ENCODE measurements around the gene ITGB2.

The ITGB2 gene

DNA sequence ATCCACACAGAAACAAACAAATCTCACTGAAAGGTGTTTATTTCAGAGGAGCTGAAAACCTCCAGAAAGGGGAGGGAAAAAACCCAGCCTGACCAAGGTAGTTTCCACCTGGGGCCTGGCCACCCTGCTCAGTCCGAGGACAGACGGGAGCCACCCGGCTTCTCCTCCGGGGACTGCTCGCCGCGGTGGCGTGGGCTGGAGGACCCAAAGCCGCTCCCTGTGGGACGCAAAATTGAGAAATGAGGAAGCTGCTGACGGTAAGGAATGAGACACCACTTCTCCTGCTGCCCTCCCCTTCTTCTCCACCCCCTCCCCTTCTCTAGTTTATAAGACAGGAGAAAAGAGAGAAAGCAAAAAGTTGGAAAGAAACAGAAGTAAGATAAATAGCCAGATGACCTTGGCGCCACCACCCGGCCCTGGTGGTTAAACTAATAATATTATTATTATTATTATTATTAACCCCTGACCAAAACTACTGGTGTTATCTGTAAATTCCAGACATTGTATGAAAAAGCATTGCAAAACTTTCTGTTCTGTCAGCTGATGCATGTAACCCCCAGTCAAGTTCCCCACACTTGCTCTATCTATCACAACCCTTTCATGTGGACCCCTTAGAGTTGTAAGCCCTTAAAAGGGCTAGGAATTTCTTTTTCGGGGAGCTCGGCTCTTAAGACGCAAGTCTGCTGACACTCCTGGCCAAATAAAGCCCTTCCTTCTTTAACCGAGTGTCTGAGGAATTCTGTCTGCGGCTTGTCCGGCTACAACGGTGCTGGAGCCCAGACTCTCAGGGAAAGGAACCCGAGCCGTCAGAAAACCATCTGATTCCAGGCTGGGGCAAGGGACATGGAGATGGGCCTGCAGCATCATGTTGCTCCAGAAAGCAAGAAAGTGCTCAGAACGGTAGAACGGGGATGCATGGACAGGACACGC, 12.5 kb downstream of the ITGB2 start:
- no peak for DNase-seq

- no peak for DNase-seq
Observed at GRCh38 chr21:44907225-44907965, 13.3 kb downstream of the ITGB2 start.

GRCh38 chr21:44905728-44906090, 15.0 kb downstream of the ITGB2 start:
- DNase-seq = no peak

- DNase-seq = no peak
Observed at GRCh38 chr21:44905016-44905727, 15.5 kb downstream of the ITGB2 start.

GRCh38 chr21:44904141-44904923, 16.4 kb downstream of the ITGB2 start:
- DNase-seq = no peak

DNA sequence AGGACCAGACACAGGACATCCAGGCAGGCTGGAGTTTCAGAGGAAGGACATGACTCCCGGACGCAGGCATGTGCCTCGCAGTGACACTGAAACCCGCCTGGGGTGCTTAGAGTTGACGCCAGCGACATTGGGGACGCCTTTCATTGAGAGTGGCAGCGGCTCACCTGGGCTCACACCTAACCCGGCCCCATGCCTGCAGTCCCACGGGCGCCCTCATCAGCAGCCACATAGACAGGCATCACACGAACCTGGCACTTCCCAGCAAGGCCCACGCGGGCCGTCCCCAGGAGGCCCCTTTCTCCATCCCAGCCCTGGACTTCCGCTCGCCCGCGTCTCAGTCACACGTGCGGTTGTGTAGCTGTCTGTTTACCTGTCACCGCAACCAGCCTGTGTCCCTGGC, 17.0 kb downstream of the ITGB2 start:
- DNase-seq = no peak

DNA sequence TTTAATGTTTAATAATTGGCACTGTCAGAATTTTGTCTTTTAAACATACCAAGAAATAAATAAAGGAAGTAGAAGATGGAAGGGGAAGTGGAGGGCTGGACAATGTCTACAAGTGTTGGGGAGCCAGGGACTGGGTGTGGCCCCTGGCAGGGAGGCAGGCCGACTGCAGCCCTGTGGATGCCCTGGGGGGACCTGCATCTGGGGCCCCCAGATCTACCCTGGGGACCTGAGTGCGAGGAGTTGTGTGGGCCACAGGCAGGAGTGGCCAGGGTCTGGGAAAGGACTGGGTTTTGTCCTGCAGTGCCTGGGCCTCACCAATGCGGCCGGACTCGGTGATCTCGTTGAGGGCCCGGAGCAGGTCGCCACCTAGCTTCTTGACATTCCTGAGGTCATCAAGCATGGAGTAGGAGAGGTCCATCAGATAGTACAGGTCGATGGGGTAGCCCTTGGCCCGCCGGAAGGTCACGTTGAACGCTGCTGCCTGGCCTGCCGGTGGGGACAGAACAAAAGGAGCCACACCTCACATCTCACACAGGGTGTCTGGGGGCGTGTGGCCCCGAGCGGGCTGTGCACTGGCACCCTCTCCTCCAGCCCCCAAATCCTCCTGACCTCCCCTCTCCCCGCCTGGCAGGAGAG, 17.5 kb downstream of the ITGB2 start:
- no peak for DNase-seq

- DNase-seq = no peak
Observed at GRCh38 chr21:44902268-44903049, 18.2 kb downstream of the ITGB2 start.

DNA sequence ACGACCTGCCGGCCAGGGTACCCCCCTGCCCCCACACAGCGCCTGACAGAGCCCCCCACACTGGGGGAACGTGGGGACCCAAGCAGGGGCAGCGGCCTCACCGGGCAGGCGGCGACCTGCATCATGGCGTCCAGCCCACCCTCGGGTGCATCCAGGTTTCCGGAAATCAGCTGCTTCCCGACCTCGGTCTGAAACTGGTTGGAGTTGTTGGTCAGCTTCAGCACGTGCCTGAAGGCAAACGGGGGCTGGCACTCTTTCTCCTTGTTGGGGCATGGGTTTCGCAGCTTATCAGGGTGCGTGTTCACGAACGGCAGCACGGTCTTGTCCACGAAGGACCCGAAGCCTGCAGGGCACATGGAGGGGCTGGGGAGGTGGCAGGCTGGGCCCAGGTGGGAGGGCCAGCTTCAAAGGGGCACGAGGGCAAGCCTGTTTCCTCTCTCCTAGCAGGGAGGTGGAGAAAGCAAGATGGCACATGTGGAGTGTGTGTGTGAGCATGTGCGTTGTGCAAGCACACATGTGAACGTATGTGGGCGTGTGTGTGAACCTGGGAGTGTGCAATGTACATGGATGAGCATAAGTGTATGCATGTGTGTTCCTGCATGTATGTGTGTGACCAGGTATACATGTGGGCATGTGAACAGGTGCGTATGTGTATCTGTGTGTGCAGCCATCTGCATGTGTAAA, 19.2 kb downstream of the ITGB2 start:
- no peak for DNase-seq

GRCh38 chr21:44900559-44901251, 20.0 kb downstream of the ITGB2 start:
- no peak for DNase-seq

DNA sequence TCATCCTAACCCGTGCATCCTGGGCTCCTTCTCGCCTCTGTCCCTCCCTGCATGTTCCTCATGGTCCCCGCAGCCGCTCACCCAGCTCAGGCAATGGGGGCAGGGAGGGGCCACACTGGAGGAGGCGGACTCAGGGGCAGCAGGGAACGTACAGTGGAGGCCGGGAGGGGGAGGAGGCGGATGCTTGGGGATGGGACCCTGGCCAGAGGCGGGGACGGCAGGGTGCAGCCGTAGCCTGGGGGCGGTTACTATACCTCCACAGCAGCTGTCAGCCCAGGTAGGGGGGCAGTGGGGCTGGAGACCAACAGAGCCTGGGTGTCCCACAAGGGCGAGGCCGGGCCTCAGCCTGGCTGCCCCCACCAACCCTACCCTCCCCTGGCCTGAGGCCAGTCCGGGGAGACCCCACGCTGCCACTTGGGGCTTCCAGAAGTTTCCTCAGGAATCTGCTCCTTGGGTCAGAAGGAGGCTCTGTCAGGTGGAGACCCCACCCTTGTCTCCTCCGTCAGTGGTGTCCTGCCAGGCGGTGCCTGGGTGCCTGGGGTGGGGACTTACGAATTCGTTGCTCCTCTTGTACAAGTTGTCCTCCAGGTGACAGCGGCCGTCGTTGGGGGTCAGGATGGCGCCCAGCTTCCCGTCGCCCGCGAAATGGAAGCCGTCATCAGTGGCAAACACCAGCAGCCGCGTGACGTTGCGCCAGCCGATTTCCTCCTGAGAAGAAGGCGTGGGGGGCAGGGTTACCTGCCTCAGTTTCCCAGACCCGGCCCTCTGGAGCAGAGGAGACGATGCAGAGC, 20.7 kb downstream of the ITGB2 start:
- DNase-seq = no peak

GRCh38 chr21:44898851-44899767, 21.6 kb downstream of the ITGB2 start:
- no peak for DNase-seq

- no peak for DNase-seq
Observed at GRCh38 chr21:44898011-44898488, 22.6 kb downstream of the ITGB2 start.

DNA sequence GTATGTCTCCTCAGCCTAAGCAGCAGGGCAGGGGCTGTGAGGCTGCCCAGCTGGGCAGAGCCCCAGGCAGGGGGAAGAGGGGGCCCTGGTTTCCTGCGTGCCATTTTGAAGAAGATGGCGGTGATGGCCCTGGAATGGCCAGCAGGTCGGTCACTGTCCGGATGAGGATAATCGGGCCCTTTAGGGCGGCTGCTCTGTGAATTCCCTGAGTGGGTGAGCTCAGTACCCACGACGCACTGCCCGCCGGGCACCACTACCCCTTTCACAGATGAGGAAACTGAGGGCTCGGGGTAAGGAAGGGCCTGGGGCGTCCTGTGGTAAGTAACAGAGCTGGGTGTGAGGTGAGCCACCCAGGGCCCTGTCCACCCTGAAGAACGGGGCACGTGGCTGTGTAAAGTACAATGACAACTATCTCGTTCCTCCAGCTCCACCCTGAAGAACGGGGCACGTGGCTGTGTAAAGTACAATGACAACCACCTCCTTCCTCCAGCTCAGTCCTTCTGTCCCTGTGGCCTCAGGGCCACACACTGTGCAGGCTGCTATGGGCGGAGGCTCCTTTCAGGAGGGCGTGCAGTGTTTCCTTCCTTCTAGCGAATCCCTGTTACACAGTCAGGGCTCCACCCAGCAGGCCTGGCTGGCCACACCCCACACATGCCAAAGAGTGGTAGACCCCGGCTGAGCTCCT, 23.2 kb downstream of the ITGB2 start:
- no peak for DNase-seq

DNA sequence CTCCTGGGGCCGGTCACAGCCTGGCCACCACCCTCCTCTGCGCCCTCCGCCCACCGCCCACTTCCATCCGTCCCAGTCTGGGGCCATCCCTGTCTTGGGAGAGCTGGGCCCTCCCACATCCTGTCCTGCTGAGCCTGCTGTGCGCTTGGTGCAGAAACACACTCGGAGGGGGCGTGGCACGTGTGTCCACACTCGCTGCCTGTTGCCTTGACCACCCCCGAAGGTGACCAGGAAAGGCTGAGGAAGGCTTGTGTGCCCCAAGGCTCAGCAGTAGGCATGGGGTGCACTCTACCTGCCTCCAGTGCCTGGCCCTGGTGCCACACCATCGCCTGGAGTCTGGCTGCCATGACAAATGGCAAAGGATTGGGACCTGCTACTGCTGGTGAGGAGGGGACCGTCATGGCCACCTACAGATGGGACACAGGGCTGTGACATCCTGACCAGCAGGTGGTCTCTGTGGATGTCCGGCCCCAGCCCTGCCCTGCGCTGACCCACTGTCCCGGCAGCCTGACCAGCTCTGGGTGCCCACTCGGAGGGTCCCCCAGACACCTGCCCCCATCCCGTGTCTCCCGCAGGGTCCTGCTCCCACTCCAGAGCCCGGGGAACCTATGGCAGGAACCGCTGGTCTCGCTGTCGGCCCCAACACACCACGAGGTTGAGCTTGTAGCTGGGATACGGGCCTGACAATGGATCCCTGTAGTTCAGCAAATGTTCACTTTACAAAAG, 24.0 kb downstream of the ITGB2 start:
- no peak for DNase-seq

- no peak for DNase-seq
Observed at GRCh38 chr21:44895859-44896258, 24.8 kb downstream of the ITGB2 start.
